GM12873 (cell line): ENCODE data around the gene AQP10.

Experiments used
- CTCF ChIP-seq: IDR thresholded peaks from 2 replicates; pipeline ENCODE4 v1.5.1; 2012; ENCODE audit warnings: low read depth, mild to moderate bottlenecking, moderate library complexity, low read length, control low read depth; ENCODE audit not compliant: insufficient read depth; ENCODE audit errors: missing control alignments

Gene AQP10

GRCh38 chr1:154348429-154349076 lies 27.7 kb downstream of the AQP10 start:
- TF ChIP-seq CTCF: peak; percentile 41

GRCh38 chr1:154349121-154349520 lies 28.2 kb downstream of the AQP10 start:
- no peak for TF ChIP-seq CTCF

GRCh38 chr1:154350383-154350782 lies 29.5 kb downstream of the AQP10 start:
- TF ChIP-seq CTCF: no peak

- TF ChIP-seq CTCF: no peak
Measured at GRCh38 chr1:154351363-154352068, 30.6 kb downstream of the AQP10 start.

GRCh38 chr1:154352245-154352580 lies 31.3 kb downstream of the AQP10 start:
- TF ChIP-seq CTCF: no peak

GRCh38 chr1:154352581-154353459 lies 31.9 kb downstream of the AQP10 start:
- TF ChIP-seq CTCF: peak; percentile 8

GRCh38 chr1:154353460-154353904 lies 32.6 kb downstream of the AQP10 start:
- TF ChIP-seq CTCF: peak; percentile 51
